Breast epithelium (tissue), 4 donors: ENCODE data around the gene ZMYND11. TPM values are rescaled to one million over a fixed set of nuclear protein-coding genes. Genes with fewer than 3 reads are reported as not detected.

Source experiments
- DNase-seq, 2 donors: peaks; one replicate each; pipeline ENCODE4 v3.0.0-alpha.2; 2019; ENCODE audit warnings: low spot score in 2 of 2
- H3K27ac ChIP-seq, 2 donors: fragments of 200-600 bp; sonication (generic) in 1 of 2; one replicate each; pipeline ENCODE4 v1.5.1; 2016 to 2019; ENCODE audit warnings: mild to moderate bottlenecking in 1 of 2
- H3K27me3 ChIP-seq, 2 donors: fragments of 200-600 bp; sonication (generic) in 1 of 2; one replicate each; pipeline versions ENCODE4 v1.5.1 to v1.6.0; 2017 to 2019; ENCODE audit warnings: control low read depth in 1 of 2, mild to moderate bottlenecking in 1 of 2
- H3K36me3 ChIP-seq: fragments of 200-600 bp; one replicate; pipeline ENCODE4 v1.5.1; 2019
- H3K4me1 ChIP-seq, 2 donors: fragments of 200-600 bp; sonication (generic); one replicate each; pipeline ENCODE4 v1.5.1; 2016 to 2019; ENCODE audit warnings: control low read depth in 1 of 2
- H3K4me3 ChIP-seq, 3 donors: fragments of 200-600 bp; sonication (generic); 1 replicate in 2 of 3; 2 replicates in 1 of 3; pipeline ENCODE4 v1.5.1; 2016 to 2019; ENCODE audit warnings: mild to moderate bottlenecking in 3 of 3, moderate library complexity in 2 of 3
- H3K9me3 ChIP-seq, 2 donors: fragments of 200-600 bp; sonication (generic) in 1 of 2; one replicate each; pipeline ENCODE4 v1.5.1; 2016 to 2019; ENCODE audit warnings: control low read depth in 1 of 2
- CTCF ChIP-seq, 3 donors: fragments of 450-650 bp; IDR thresholded peaks; one replicate each; pipeline ENCODE4 v1.5.1; 2016 to 2017; ENCODE audit warnings: antibody characterized with exemption in 3 of 3, mild to moderate bottlenecking in 3 of 3, moderate library complexity in 3 of 3
- POLR2A ChIP-seq: fragments of 450-650 bp; IDR thresholded peaks from one replicate; pipeline ENCODE4 v1.6.1; 2016; ENCODE audit warnings: antibody characterized with exemption, mild to moderate bottlenecking, moderate library complexity
- POLR2AphosphoS5 ChIP-seq, 3 donors: sonication (generic); formaldehyde crosslinking; IDR thresholded peaks; one replicate each; pipeline ENCODE4 v1.6.1; 2017; ENCODE audit warnings: antibody characterized with exemption in 3 of 3
- intact Hi-C: fragments of 100-400 bp; cut with DNase I; formaldehyde crosslinking; loops from one replicate; pipeline ENCODE4 v1.15.1; 2023; ENCODE audit warnings: low total_unique reads
- total RNA-seq, 3 donors: library from RNA; depleted of rRNA; stranded (reverse); fragments of >200 nt; gene quantifications; one replicate each; pipeline ENCODE4 v1.1.0, GENCODE V29; 2016

Gene ZMYND11
- total RNA-seq, 3 donors from 2014 or later, result 73.7 to 96.2 (median 83.7) TPM

GRCh38 chr10:232061-232460 is 96.8 kb downstream of the ZMYND11 start:
- H3K4me3 ChIP-seq, result no peak overlapping the region
- no peaks in the 10 kb centered on the region for H3K36me3 ChIP-seq
- H3K9me3 ChIP-seq, result no peaks in the 10 kb centered on the region
- DNase-seq, result no peak
- no peak overlapping the region for H3K27ac ChIP-seq
- intact Hi-C loops, result no loop called here
- H3K4me1 ChIP-seq, result no peaks in the 10 kb centered on the region
- H3K27me3 ChIP-seq, result no peaks in the 10 kb centered on the region
- TF ChIP-seq POLR2AphosphoS5 (IDR thresholded peaks at IDR 0.05) (no peak), POLR2A (no peak), CTCF (IDR thresholded peaks at IDR 0.05) (no peak)

GRCh38 chr10:232878-233277 is 97.6 kb downstream of the ZMYND11 start:
- Histone ChIP-seq H3K27ac (no peak overlapping the region), H3K4me1 (no peaks in the 10 kb centered on the region), H3K36me3 (no peaks in the 10 kb centered on the region), H3K27me3 (no peaks in the 10 kb centered on the region), H3K9me3 (no peaks in the 10 kb centered on the region), H3K4me3 (no peak overlapping the region)
- intact Hi-C loops, result no loop called here
- TF ChIP-seq CTCF (IDR thresholded peaks at IDR 0.05), result no peak
- no peak for TF ChIP-seq POLR2A
- TF ChIP-seq POLR2AphosphoS5 (IDR thresholded peaks at IDR 0.05), result no peak
- DNase-seq, result no peak

- no peak overlapping the region for H3K4me3 ChIP-seq
- no peaks in the 10 kb centered on the region for H3K36me3 ChIP-seq
- DNase-seq, result no peak
- H3K4me1 ChIP-seq, result no peaks in the 10 kb centered on the region
- intact Hi-C loops, result no loop called here
- no peak for TF ChIP-seq POLR2AphosphoS5 (IDR thresholded peaks at IDR 0.05)
- TF ChIP-seq CTCF (IDR thresholded peaks at IDR 0.05), result no peak
- no peak for TF ChIP-seq POLR2A
- no peak overlapping the region for H3K27ac ChIP-seq
- H3K27me3 ChIP-seq, result no peaks in the 10 kb centered on the region
- no peaks in the 10 kb centered on the region for H3K9me3 ChIP-seq
These were observed 99.6 kb downstream of the ZMYND11 start for GRCh38 chr10:234708-235406.

GRCh38 chr10:235915-236314 is 100.7 kb downstream of the ZMYND11 start:
- H3K36me3 ChIP-seq, result no peaks in the 10 kb centered on the region
- no peak overlapping the region for H3K4me3 ChIP-seq
- no peak overlapping the region for H3K27ac ChIP-seq
- H3K27me3 ChIP-seq, result no peaks in the 10 kb centered on the region
- intact Hi-C loops, result no loop called here
- DNase-seq, result no peak
- no peaks in the 10 kb centered on the region for H3K9me3 ChIP-seq
- no peak for TF ChIP-seq POLR2AphosphoS5 (IDR thresholded peaks at IDR 0.05)
- no peak for TF ChIP-seq POLR2A
- no peak for TF ChIP-seq CTCF (IDR thresholded peaks at IDR 0.05)
- H3K4me1 ChIP-seq, result no peaks in the 10 kb centered on the region

GRCh38 chr10:239109-239508 is 103.9 kb downstream of the ZMYND11 start:
- Histone ChIP-seq H3K4me3 (no peak overlapping the region), H3K4me1 (no peaks in the 10 kb centered on the region), H3K9me3 (no peaks in the 10 kb centered on the region), H3K27ac (no peak overlapping the region), H3K27me3 (no peaks in the 10 kb centered on the region), H3K36me3 (no peaks in the 10 kb centered on the region)
- no peak for DNase-seq
- no peak for TF ChIP-seq CTCF (IDR thresholded peaks at IDR 0.05)
- no peak for TF ChIP-seq POLR2AphosphoS5 (IDR thresholded peaks at IDR 0.05)
- no peak for TF ChIP-seq POLR2A
- intact Hi-C loops, result no loop called here
